ENCODE measurements around the gene ACSM4. TPM values are rescaled to one million over a fixed set of nuclear protein-coding genes. Genes with fewer than 3 reads are reported as not detected.

Gene ACSM4
- total and polyA plus RNA-seq, 9 of the 15 experiments (the other 6 are each of a cell fraction or from before 2014, with no cell fraction given): not detected

GRCh38 chr12:7302266-7302986 is 1.4 kb upstream of the ACSM4 start (continued):
- TF ChIP-seq SNRNP70 (optimal IDR thresholded peaks at IDR 0.05; ENCODE audit: low read depth, low read length) (no peak), ESRRA (IDR thresholded peaks at IDR 0.05; ENCODE audit: borderline replicate concordance, low read depth) (peak; percentile 98), HNRNPK (IDR thresholded peaks at IDR 0.05; ENCODE audit: low read depth, low read length, poor library complexity, severe bottlenecking) (no peak), RBM22 (IDR thresholded peaks at IDR 0.05; ENCODE audit: low read depth, low read length, poor library complexity, severe bottlenecking) (no peak), ZBTB8A (IDR thresholded peaks at IDR 0.05; ENCODE audit: partially characterized antibody) (no peak), FOXO4 (CRISPR knock-in tag; IDR thresholded peaks at IDR 0.05) (no peak), THAP7 (CRISPR knock-in tag; IDR thresholded peaks at IDR 0.05) (no peak), NUFIP1 (IDR thresholded peaks at IDR 0.05; ENCODE audit: partially characterized antibody) (no peak), ZNF143 (CRISPR knock-in tag; IDR thresholded peaks at IDR 0.05) (no peak), BMI1 (IDR thresholded peaks at IDR 0.05; ENCODE audit: low read length) (no peak), ZNF507 (tag; conservative IDR thresholded peaks at IDR 0.05) (no peak), KLF10 (CRISPR knock-in tag; IDR thresholded peaks at IDR 0.05) (no peak), ETV1 (tag; conservative IDR thresholded peaks at IDR 0.05; ENCODE audit: low read depth) (no peak), ZNF3 (CRISPR knock-in tag; IDR thresholded peaks at IDR 0.05) (no peak), TSC22D4 (tag; IDR thresholded peaks at IDR 0.05) (no peak), PKNOX1 (IDR thresholded peaks at IDR 0.05) (peak; percentile 53; the same call in 1 of the 2 replicates), ZNF449 (CRISPR knock-in tag; IDR thresholded peaks at IDR 0.05) (no peak), CBX1 (IDR thresholded peaks at IDR 0.05; ENCODE audit: low read depth) (no peak), ZNF644 (tag; IDR thresholded peaks at IDR 0.05; ENCODE audit: low read depth) (no peak), HDGF (IDR thresholded peaks at IDR 0.05) (no peak), GABPA (tag; conservative IDR thresholded peaks at IDR 0.05; ENCODE audit: low read depth) (no peak), ZNF165 (CRISPR knock-in tag; IDR thresholded peaks at IDR 0.05; ENCODE audit: borderline replicate concordance) (no peak)
